ENCODE measurements around the gene LIMK1.

The LIMK1 gene

DNA sequence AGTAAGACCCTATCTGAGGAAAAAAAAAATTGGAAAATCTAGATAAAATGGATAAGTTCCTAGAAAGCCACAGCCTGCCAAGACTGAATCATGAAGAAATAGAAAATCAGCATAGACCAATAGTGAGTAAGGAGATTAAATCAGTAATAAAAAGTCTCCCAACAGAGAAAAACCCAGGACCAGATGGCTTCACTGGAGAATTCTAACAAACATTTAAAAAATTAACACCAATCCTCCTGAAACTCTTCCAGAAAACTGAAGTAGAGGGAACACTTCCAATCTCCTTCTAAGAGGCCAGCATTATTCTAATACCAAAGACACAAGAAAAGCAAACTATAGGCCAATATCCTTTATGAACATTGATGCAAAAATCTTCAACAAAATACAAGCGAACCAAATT lies 8.8 kb upstream of the LIMK1 start:
- no peak for DNase-seq (ENCODE audit: extremely low read depth, low read depth)
- no peak for TF ChIP-seq CTCF (IDR thresholded peaks at IDR 0.05; ENCODE audit: low read depth, low read length)

GRCh38 chr7:74078461-74078860 lies 5.1 kb upstream of the LIMK1 start:
- TF ChIP-seq CTCF (IDR thresholded peaks at IDR 0.05; ENCODE audit: low read depth, low read length), result no peak
- no peak for DNase-seq (ENCODE audit: extremely low read depth, low read depth)

- no peak for DNase-seq (ENCODE audit: extremely low read depth, low read depth)
- no peak for TF ChIP-seq CTCF (IDR thresholded peaks at IDR 0.05; ENCODE audit: low read depth, low read length)
These were observed 861 bp upstream of the LIMK1 start for GRCh38 chr7:74082770-74083116.

GRCh38 chr7:74083928-74084721 lies 521 bp downstream of the LIMK1 start:
- DNase-seq (ENCODE audit: extremely low read depth, low read depth), result no peak
- no peak for TF ChIP-seq CTCF (IDR thresholded peaks at IDR 0.05; ENCODE audit: low read depth, low read length)

- DNase-seq (ENCODE audit: extremely low read depth, low read depth), result no peak
- no peak for TF ChIP-seq CTCF (IDR thresholded peaks at IDR 0.05; ENCODE audit: low read depth, low read length)
These were observed 1.3 kb downstream of the LIMK1 start for GRCh38 chr7:74084722-74085578.

DNA sequence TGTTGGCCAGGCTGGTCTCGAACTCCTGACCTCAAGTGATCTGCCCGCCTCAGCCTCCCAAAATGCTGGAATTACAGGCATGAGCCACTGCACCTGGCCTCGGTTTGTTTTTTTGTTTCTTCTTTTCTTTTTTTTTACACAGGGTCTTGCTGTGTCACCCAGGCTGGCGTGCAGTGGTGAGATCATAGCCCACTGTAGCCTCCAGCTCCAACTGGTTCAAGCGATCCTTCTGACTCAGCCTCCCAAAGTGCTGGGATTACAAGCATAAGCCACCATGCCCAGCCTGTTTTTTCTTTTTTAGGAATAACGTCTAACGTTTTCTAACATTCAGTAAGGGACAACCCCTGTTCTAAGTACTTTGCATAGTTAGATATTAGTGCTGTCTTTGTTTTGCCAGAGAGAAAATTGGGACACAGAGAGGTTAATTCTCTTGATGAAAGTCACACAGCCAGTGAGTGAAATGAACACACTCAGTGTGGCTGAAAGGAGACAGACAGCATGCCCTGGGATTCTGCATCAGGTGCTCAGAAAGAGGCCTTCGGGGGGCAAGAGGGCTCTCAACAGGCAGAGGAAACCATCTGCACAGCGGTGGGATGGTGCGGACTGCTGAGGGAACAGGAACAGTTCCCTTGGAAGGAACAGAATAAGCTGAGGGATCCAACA lies 4.3 kb downstream of the LIMK1 start:
- no peak for TF ChIP-seq CTCF (IDR thresholded peaks at IDR 0.05; ENCODE audit: low read depth, low read length)

More for the DNA sequence above, 4.3 kb downstream of the LIMK1 start:
- no peak for DNase-seq (ENCODE audit: extremely low read depth, low read depth)

Measured in AG09319 (cell line).